B cell (primary cell): ENCODE data around the gene ANKLE2.

Experiments used
- CTCF ChIP-seq: fragments of 200-600 bp; IDR thresholded peaks from one replicate; pipeline ENCODE4 v1.8.0; 2022; ENCODE audit warnings: antibody characterized with exemption, mild to moderate bottlenecking
- EZH2 ChIP-seq: IDR thresholded peaks from 2 replicates; pipeline ENCODE4 v1.6.1; 2012; ENCODE audit warnings: borderline replicate concordance, low read depth, mild to moderate bottlenecking, moderate library complexity, low read length; ENCODE audit not compliant: insufficient read depth, poor library complexity, severe bottlenecking

- TF ChIP-seq CTCF (no peak), EZH2 (no peak)
Measured at GRCh38 chr12:132759359-132759758, 2.3 kb downstream of the ANKLE2 start.
